ENCODE data around the gene GPHN.

GPHN gene

DNA sequence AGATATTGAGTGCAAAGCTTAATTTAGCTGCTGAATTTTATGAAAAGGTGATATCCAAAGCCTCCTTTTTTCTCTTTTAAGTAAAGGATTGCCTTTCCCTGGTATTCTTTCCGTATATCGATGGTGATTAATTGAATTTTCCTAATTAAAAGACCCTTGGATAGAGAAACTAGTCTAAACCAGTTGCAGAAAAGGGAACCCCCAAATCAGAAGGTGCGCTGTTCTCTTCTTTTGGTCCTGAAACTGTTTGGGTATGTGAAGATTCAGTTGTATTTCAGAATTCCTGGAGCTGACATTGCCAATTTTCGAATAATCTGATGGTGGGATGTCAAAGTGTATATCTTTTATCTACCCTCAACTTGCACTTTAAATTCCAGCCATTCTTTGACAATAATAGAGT is 1.9 kb downstream of the GPHN start:
- peak overlapping the region; percentile 96 for H3K4me3 ChIP-seq (ENCODE audit: low read depth, low read length)
- no peak for DNase-seq (ENCODE audit: low read depth)
- TF ChIP-seq, protein P1, sequence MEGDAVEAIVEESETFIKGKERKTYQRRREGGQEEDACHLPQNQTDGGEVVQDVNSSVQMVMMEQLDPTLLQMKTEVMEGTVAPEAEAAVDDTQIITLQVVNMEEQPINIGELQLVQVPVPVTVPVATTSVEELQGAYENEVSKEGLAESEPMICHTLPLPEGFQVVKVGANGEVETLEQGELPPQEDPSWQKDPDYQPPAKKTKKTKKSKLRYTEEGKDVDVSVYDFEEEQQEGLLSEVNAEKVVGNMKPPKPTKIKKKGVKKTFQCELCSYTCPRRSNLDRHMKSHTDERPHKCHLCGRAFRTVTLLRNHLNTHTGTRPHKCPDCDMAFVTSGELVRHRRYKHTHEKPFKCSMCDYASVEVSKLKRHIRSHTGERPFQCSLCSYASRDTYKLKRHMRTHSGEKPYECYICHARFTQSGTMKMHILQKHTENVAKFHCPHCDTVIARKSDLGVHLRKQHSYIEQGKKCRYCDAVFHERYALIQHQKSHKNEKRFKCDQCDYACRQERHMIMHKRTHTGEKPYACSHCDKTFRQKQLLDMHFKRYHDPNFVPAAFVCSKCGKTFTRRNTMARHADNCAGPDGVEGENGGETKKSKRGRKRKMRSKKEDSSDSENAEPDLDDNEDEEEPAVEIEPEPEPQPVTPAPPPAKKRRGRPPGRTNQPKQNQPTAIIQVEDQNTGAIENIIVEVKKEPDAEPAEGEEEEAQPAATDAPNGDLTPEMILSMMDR (IDR thresholded peaks at IDR 0.05; ENCODE audit: low read depth, low read length, missing control alignments), result no peak

DNA sequence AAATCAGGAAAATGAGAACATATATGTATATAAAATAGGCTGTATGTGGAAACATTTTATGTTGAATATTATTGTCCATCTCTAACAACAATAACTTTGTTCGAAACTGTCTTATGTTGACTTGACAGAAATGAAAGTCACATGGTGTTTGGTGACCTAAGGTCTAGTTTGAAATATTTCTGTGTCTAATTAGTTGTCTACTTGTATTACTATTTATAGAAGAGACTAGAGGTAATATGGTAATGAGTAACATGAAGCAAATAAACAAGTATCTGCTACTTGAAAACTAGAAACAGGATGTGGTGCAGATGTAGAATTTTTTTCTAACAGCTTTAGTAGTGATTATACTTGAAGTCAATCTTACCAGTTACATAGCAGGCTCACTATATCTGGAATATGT is 3.9 kb downstream of the GPHN start:
- TF ChIP-seq, protein P1 (IDR thresholded peaks at IDR 0.05; ENCODE audit: low read depth, low read length, missing control alignments), result no peak
- DNase-seq (ENCODE audit: low read depth), result no peak
- no peak overlapping the region for H3K4me3 ChIP-seq (ENCODE audit: low read depth, low read length)

DNA sequence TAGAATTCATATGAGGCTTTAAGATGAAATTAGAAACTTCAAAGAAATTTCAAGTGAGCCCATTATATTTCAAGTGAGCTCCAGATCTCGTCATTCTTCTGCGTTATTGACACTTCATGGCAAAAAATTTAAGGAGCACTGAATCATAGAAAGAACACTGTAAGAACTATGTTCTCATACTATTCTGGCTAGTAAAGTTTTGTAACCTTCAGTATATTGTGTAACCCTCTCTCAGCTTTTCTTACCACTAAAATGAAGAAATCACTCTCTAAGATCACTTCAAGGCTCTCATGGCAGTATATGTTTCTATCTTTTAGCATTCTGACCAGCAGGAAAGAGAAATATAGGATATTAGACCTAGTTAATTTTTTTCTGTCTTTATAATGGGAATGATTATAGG is 6.3 kb downstream of the GPHN start:
- no peak overlapping the region for H3K4me3 ChIP-seq (ENCODE audit: low read depth, low read length)
- no peak for DNase-seq (ENCODE audit: low read depth)
- TF ChIP-seq, protein P1 (IDR thresholded peaks at IDR 0.05; ENCODE audit: low read depth, low read length, missing control alignments), result no peak

DNA sequence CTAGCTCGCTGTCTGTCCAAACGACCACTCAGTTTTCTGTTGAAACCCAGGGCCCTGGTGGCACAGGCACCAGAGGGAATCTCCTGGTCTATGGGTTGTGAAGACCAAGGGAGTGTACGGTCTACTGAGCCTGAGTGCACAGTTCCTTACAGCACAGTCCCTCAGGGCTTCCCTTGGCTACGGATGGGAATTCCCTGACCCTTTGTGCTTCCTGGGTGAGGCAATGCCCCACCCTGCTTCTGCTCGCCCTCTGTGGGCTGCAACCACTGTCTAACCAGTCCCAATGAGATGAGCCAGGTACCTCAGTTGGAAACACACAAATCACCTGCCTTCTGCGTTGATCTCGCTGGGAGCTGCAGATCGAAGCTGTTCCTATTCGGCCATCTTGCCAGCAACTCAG is 22.6 kb downstream of the GPHN start:
- H3K4me3 ChIP-seq (ENCODE audit: low read depth, low read length), result no peak overlapping the region
- TF ChIP-seq, protein P1 (IDR thresholded peaks at IDR 0.05; ENCODE audit: low read depth, low read length, missing control alignments), result no peak
- no peak for DNase-seq (ENCODE audit: low read depth)

DNA sequence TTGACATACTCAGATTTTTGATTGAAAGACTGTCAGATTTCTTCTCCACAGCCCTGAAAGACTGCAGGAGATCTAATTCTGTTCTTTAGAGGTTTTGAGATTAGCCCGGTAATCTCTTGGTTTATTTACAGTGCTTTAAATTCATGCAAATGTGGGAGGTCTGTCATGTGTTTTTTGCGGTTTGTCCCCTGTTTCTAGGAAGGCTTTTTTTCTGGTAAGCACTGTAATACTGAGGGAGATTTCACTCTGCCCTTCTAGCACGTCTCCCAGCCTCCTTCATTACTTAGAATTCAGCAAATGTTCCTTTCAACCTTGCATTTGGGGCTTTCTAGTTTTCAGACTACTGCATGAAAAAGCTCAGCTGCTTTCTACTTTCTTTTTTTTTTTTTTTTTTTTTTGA is 31.1 kb downstream of the GPHN start:
- H3K4me3 ChIP-seq (ENCODE audit: low read depth, low read length), result no peak overlapping the region
- TF ChIP-seq, protein P1 (IDR thresholded peaks at IDR 0.05; ENCODE audit: low read depth, low read length, missing control alignments), result no peak
- DNase-seq (ENCODE audit: low read depth), result no peak

DNA sequence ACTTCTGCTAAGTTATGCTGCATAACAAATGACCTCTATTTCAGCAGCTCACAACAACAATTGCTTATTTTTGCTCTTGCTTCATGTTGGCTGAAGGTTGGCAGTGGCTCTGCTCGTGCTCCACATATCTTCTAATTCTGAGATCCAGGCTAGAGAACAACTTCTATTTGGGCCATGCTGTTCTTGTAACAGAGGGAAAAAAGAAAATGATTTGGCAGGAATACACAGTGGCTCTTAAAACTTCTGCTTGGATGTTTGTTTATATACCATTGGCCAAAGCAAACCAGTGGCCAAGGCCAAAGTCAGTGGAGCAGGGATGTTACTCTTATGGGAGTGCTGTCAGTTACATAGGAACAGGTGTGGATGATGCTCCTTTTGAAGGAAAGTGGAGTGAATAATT is 32.1 kb downstream of the GPHN start:
- no peak for DNase-seq (ENCODE audit: low read depth)
- TF ChIP-seq, protein P1 (IDR thresholded peaks at IDR 0.05; ENCODE audit: low read depth, low read length, missing control alignments), result no peak
- H3K4me3 ChIP-seq (ENCODE audit: low read depth, low read length), result no peak overlapping the region

DNA sequence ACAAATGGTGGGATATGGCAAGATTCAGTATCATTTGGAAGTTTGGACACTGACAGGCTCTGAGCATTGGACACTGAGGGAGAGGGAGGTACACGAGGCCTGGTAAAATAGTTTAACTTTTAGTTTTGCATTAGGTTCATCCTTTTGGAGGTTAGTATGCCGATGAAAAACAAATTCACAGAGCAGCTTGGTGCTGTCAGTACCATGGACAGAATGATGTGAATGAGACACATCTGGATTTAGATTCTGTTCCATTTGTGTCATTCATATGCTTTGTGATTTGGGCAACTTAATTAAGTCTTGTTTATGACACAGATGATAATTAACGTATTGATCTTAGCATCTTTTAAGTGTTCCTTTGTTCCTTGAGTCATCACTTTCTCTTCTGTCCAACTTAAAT is 33.7 kb downstream of the GPHN start:
- DNase-seq (ENCODE audit: low read depth), result no peak
- TF ChIP-seq, protein P1 (IDR thresholded peaks at IDR 0.05; ENCODE audit: low read depth, low read length, missing control alignments), result no peak
- H3K4me3 ChIP-seq (ENCODE audit: low read depth, low read length), result no peak overlapping the region

All from GM12864 (cell line).